DND-41 (cell line): Measurements from ENCODE around the gene CRISP1.
"Not testable (repeated sequence)": the region's sequence is repeated elsewhere in the genome, so short reads cannot be mapped to it uniquely, and the experiment has no call there.

Experiments used
- ATAC-seq: fragments of 200-7000 bp; cut with Tn5 transposase; 3 replicates; pipeline ENCODE4 v1.9.1; 2021; ENCODE audit warnings: low read depth; ENCODE audit not compliant: insufficient read depth
- DNase-seq: peaks from one replicate; pipeline ENCODE4 v3.0.0-alpha.2; 2020
- H2AFZ ChIP-seq: 2 replicates; pipeline ENCODE4 v1.6.0; 2012; ENCODE audit warnings: low read depth, low read length
- H3K27ac ChIP-seq: 2 replicates; pipeline ENCODE4 v1.5.1; 2012; ENCODE audit warnings: low read length, inconsistent platforms
- H3K27me3 ChIP-seq: fragments of 200-600 bp; sonication (generic); 2 replicates; pipeline ENCODE4 v1.6.0; 2012; ENCODE audit warnings: low read length, mild to moderate bottlenecking, inconsistent platforms; ENCODE audit not compliant: insufficient read depth, poor library complexity
- H3K36me3 ChIP-seq: 2 replicates; pipeline ENCODE4 v1.5.1; 2012; ENCODE audit warnings: low read length, inconsistent platforms; ENCODE audit not compliant: insufficient read depth
- H3K4me1 ChIP-seq: 2 replicates; pipeline ENCODE4 v1.5.1; 2012; ENCODE audit warnings: mild to moderate bottlenecking, low read length; ENCODE audit not compliant: insufficient read depth
- H3K4me2 ChIP-seq: 2 replicates; pipeline ENCODE4 v1.6.0; 2012; ENCODE audit warnings: mild to moderate bottlenecking, moderate library complexity, low read length, inconsistent platforms; ENCODE audit not compliant: insufficient read depth
- H3K4me3 ChIP-seq, 2 experiments: fragments of 200-600 bp in 1 of 2; shearing (Covaris generic) in 1 of 2; 2 replicates each; pipeline ENCODE4 v1.5.1; 2012 to 2016; ENCODE audit warnings: inconsistent platforms in 2 of 2, low read length in 2 of 2, mild to moderate bottlenecking in 2 of 2, low read depth in 1 of 2, moderate library complexity in 1 of 2
- H3K79me2 ChIP-seq: 2 replicates; pipeline ENCODE4 v1.6.0; 2012; ENCODE audit warnings: low read length, inconsistent platforms; ENCODE audit not compliant: insufficient read depth
- H3K9ac ChIP-seq: 2 replicates; pipeline ENCODE4 v1.6.0; 2012; ENCODE audit warnings: low read depth, mild to moderate bottlenecking, inconsistent platforms, low read length, moderate library complexity
- H3K9me3 ChIP-seq: 2 replicates; pipeline ENCODE4 v1.5.1; 2012; ENCODE audit warnings: low read length, moderate library complexity, mild to moderate bottlenecking, inconsistent platforms; ENCODE audit not compliant: insufficient read depth, severe bottlenecking
- H4K20me1 ChIP-seq: 2 replicates; pipeline ENCODE4 v1.6.0; 2012; ENCODE audit warnings: low read length; ENCODE audit not compliant: insufficient read depth
- CTCF ChIP-seq: IDR thresholded peaks from 2 replicates; pipeline ENCODE4 v1.5.1; 2012; ENCODE audit warnings: borderline replicate concordance, low read length, moderate library complexity, mild to moderate bottlenecking; ENCODE audit not compliant: poor library complexity, severe bottlenecking; ENCODE audit errors: extremely low read depth
- EZH2 ChIP-seq: IDR thresholded peaks from 3 replicates; pipeline ENCODE4 v1.6.1; 2012; ENCODE audit warnings: borderline replicate concordance, low read depth, mild to moderate bottlenecking, moderate library complexity, low read length, inconsistent platforms; ENCODE audit not compliant: severe bottlenecking

The CRISP1 gene

GRCh38 chr6:49801525-49801924 lies 64.8 kb downstream of the CRISP1 start:
- Histone ChIP-seq H3K36me3 (no peaks in the 10 kb centered on the region), H3K27me3 (no peaks in the 10 kb centered on the region), H3K27ac (no peak overlapping the region), H3K4me3 (no peak overlapping the region), H2AFZ (no peak overlapping the region), H3K79me2 (no peaks in the 10 kb centered on the region), H3K9ac (no peak overlapping the region), H4K20me1 (no peaks in the 10 kb centered on the region), H3K9me3 (no peaks in the 10 kb centered on the region), H3K4me1 (no peaks in the 10 kb centered on the region), H3K4me2 (no peak overlapping the region)
- ATAC-seq (no peak), DNase-seq (no peak)
- TF ChIP-seq CTCF (no peak), EZH2 (no peak)

- Histone ChIP-seq H3K9me3 (no peaks in the 10 kb centered on the region), H3K4me2 (no peak overlapping the region), H3K4me1 (no peaks in the 10 kb centered on the region), H3K4me3 (no peak overlapping the region), H3K9ac (no peak overlapping the region), H3K36me3 (no peaks in the 10 kb centered on the region), H4K20me1 (no peaks in the 10 kb centered on the region), H2AFZ (no peak overlapping the region), H3K79me2 (no peaks in the 10 kb centered on the region), H3K27ac (no peak overlapping the region), H3K27me3 (no peaks in the 10 kb centered on the region)
- TF ChIP-seq CTCF (no peak), EZH2 (no peak)
- ATAC-seq (no peak), DNase-seq (no peak)
Observed at GRCh38 chr6:49799090-49799489, 67.2 kb downstream of the CRISP1 start.

- not testable (repeated sequence) for H3K9ac ChIP-seq, H3K27me3 ChIP-seq, H3K27ac ChIP-seq, H3K4me1 ChIP-seq, ATAC-seq, H4K20me1 ChIP-seq, H3K79me2 ChIP-seq, DNase-seq, H3K4me3 ChIP-seq, H2AFZ ChIP-seq, H3K36me3 ChIP-seq, H3K4me2 ChIP-seq, H3K9me3 ChIP-seq
Observed at GRCh38 chr6:49796842-49797455, 69.4 kb downstream of the CRISP1 start.

GRCh38 chr6:49790341-49790740 lies 76.0 kb downstream of the CRISP1 start:
- Histone ChIP-seq H3K79me2 (no peaks in the 10 kb centered on the region), H3K9me3 (no peaks in the 10 kb centered on the region), H3K36me3 (no peaks in the 10 kb centered on the region), H3K9ac (no peak overlapping the region), H3K4me2 (no peak overlapping the region), H3K27me3 (no peaks in the 10 kb centered on the region), H3K4me1 (no peaks in the 10 kb centered on the region), H4K20me1 (no peaks in the 10 kb centered on the region), H3K4me3 (no peak overlapping the region), H2AFZ (no peak overlapping the region), H3K27ac (no peak overlapping the region)
- no peak for DNase-seq
- no peak for ATAC-seq
- no peak for TF ChIP-seq EZH2
- no peak for TF ChIP-seq CTCF
